SK-N-SH (cell line): ENCODE results near the gene CALCOCO2. TPM values are rescaled to one million over a fixed set of nuclear protein-coding genes. Genes with fewer than 3 reads are reported as not detected.

Experiments
- CTCF ChIA-PET: fragments of 300-600, 350-600 bp; formaldehyde crosslinking; extraction: SDS; loops from one replicate; lab custom pipeline; 2021; lab: Yijun Ruan, JAX
- POLR2A ChIA-PET: fragments of 350-600 bp; sonication (Branson Sonifier 250); formaldehyde crosslinking; extraction: SDS; loops from one replicate; lab custom pipeline; 2020; ENCODE audit warnings: antibody characterized with exemption, inconsistent platforms; lab: Yijun Ruan, JAX
- DNase-seq: peaks from one replicate; pipeline ENCODE4 v3.0.0; 2012
- H2AFZ ChIP-seq: fragments of 200-600 bp; sonication (generic); 2 replicates; pipeline ENCODE4 v1.8.1; 2016; ENCODE audit warnings: antibody characterized with exemption, mild to moderate bottlenecking, low read depth
- H3F3A ChIP-seq: fragments of 200-600 bp; sonication (generic); replicated peaks from 2 replicates; pipeline ENCODE3; 2016; ENCODE audit warnings: antibody characterized with exemption, mild to moderate bottlenecking; ENCODE audit not compliant: insufficient read depth
- H3K27ac ChIP-seq, 2 experiments: fragments of 200-500 bp in 1 of 2; fragments of 200-600 bp in 1 of 2; sonication (Bioruptor generic) in 1 of 2; sonication (generic), shearing (Covaris generic) in 1 of 2; 2 replicates each; pipeline versions ENCODE4 v1.5.1 to v1.6.1; 2014 to 2016; ENCODE audit warnings: low read depth in 2 of 2, inconsistent platforms in 1 of 2, low read length in 1 of 2, mild to moderate bottlenecking in 1 of 2, mixed read lengths in 1 of 2
- H3K27me3 ChIP-seq: fragments of 200-600 bp; sonication (generic), shearing (Covaris generic); 2 replicates; pipeline ENCODE4 v1.6.1; 2016; ENCODE audit warnings: mixed run types; ENCODE audit not compliant: insufficient read depth
- H3K36me3 ChIP-seq, 2 experiments: fragments of 200-500 bp in 1 of 2; fragments of 200-600 bp in 1 of 2; sonication (Bioruptor generic) in 1 of 2; sonication (generic) in 1 of 2; replicated peaks in 1 of 2; 2 replicates each; pipeline versions ENCODE3 to v1.5.1; 2014 to 2016; ENCODE audit warnings: low read length in 1 of 2, mild to moderate bottlenecking in 1 of 2; ENCODE audit not compliant: insufficient read depth in 2 of 2, control insufficient read depth in 1 of 2
- H3K4me1 ChIP-seq, 2 experiments: fragments of 200-500 bp in 1 of 2; fragments of 200-600 bp in 1 of 2; sonication (Bioruptor generic) in 1 of 2; sonication (generic), shearing (Covaris generic) in 1 of 2; 2 replicates each; pipeline versions ENCODE4 v1.5.1 to v1.6.1; 2014 to 2016; ENCODE audit warnings: low read depth in 1 of 2, low read length in 1 of 2, mixed run types in 1 of 2; ENCODE audit not compliant: insufficient read depth in 2 of 2, control insufficient read depth in 1 of 2
- H3K4me2 ChIP-seq: fragments of 200-600 bp; sonication (generic), shearing (Covaris generic); 2 replicates; pipeline ENCODE4 v1.6.1; 2017; ENCODE audit warnings: mixed run types
- H3K4me3 ChIP-seq, 2 experiments: fragments of 200-500 bp in 1 of 2; fragments of 200-600 bp in 1 of 2; sonication (Bioruptor generic) in 1 of 2; sonication (generic), shearing (Covaris generic) in 1 of 2; 2 replicates each; pipeline versions ENCODE4 v1.5.1 to v1.8.1; 2014 to 2016; ENCODE audit warnings: low read depth in 2 of 2, inconsistent platforms in 1 of 2, low read length in 1 of 2, mild to moderate bottlenecking in 1 of 2, mixed read lengths in 1 of 2, moderate library complexity in 1 of 2
- H3K79me2 ChIP-seq: fragments of 200-600 bp; sonication (generic); 2 replicates; pipeline ENCODE4 v1.8.1; 2017; ENCODE audit warnings: mild to moderate bottlenecking; ENCODE audit not compliant: insufficient read depth
- H3K9ac ChIP-seq: fragments of 200-600 bp; sonication (generic); 2 replicates; pipeline ENCODE4 v1.6.1; 2017; ENCODE audit warnings: mixed run types
- H3K9me2 ChIP-seq: fragments of 200-600 bp; sonication (generic); 2 replicates; pipeline ENCODE4 v1.6.1; 2017; ENCODE audit warnings: mixed run types
- H3K9me3 ChIP-seq: fragments of 200-600 bp; sonication (generic); 2 replicates; pipeline ENCODE4 v1.6.1; 2017; ENCODE audit warnings: mixed run types, mild to moderate bottlenecking, moderate library complexity
- H4K20me1 ChIP-seq: fragments of 200-600 bp; sonication (generic); 2 replicates; pipeline ENCODE4 v1.6.1; 2017; ENCODE audit warnings: mild to moderate bottlenecking, mixed run types; ENCODE audit not compliant: insufficient read depth
- CHD2 ChIP-seq: fragments of 150-350 bp; IDR thresholded peaks from 2 replicates; pipeline ENCODE4 v1.6.1; 2018; ENCODE audit warnings: low read length; ENCODE audit not compliant: partially characterized antibody
- EZH2phosphoT487 ChIP-seq: fragments of 200-600 bp; sonication (generic); IDR thresholded peaks from 2 replicates; pipeline ENCODE4 v1.6.1; 2017; ENCODE audit warnings: low read depth, mixed run types, mild to moderate bottlenecking, antibody characterized with exemption, moderate library complexity, borderline replicate concordance
- FOXM1 ChIP-seq: IDR thresholded peaks from 2 replicates; pipeline ENCODE4 v1.4.0; 2012; ENCODE audit warnings: low read depth, mild to moderate bottlenecking
- GABPA ChIP-seq: IDR thresholded peaks from 2 replicates; pipeline ENCODE4 v1.4.0; 2012; ENCODE audit warnings: low read depth, mild to moderate bottlenecking
- MEF2A ChIP-seq: IDR thresholded peaks from 2 replicates; pipeline ENCODE4 v1.4.0; 2012; ENCODE audit warnings: low read depth, borderline replicate concordance
- MXI1 ChIP-seq: IDR thresholded peaks from 2 replicates; pipeline ENCODE4 v1.6.1; 2012; ENCODE audit warnings: mild to moderate bottlenecking, low read depth, low read length, improper control_type of control experiment
- NRF1 ChIP-seq: IDR thresholded peaks from 2 replicates; pipeline ENCODE4 v1.6.1; 2012; ENCODE audit warnings: low read depth, mild to moderate bottlenecking, low read length
- POLR2AphosphoS5 ChIP-seq: IDR thresholded peaks from 2 replicates; pipeline ENCODE4 v1.6.1; 2012; ENCODE audit warnings: low read depth, low read length
- RCOR1 ChIP-seq: fragments of 150-350 bp; IDR thresholded peaks from 2 replicates; pipeline ENCODE4 v1.6.1; 2017; ENCODE audit warnings: antibody characterized with exemption, low read length
- RFX5 ChIP-seq: IDR thresholded peaks from 2 replicates; pipeline ENCODE4 v1.6.1; 2012; ENCODE audit warnings: mild to moderate bottlenecking, improper control_type of control experiment, low read length
- RXRA ChIP-seq: IDR thresholded peaks from 2 replicates; pipeline ENCODE4 v1.4.0; 2012; ENCODE audit warnings: low read depth, mild to moderate bottlenecking, borderline replicate concordance
- TCF12 ChIP-seq: IDR thresholded peaks from 2 replicates; pipeline ENCODE4 v1.4.0; 2012
- WGBS: methylation state at CpG from one replicate; pipeline ENCODE4 v1.1.6; 2017; ENCODE audit warnings: low lambda C conversion rate; 5-methylcytosine and 5-hydroxymethylcytosine counted together
- polyA plus RNA-seq, 3 experiments: library from polyadenylated mRNA; depleted of rRNA; stranded (reverse); fragments of >200 nt; gene quantifications; 2 replicates each; pipeline ENCODE4 v1.2.3, GENCODE V29; 2012
- TF ChIP-seq, protein P1 (sequence below): IDR thresholded peaks from 2 replicates; pipeline ENCODE4; 2012
- TF ChIP-seq, protein P2 (sequence below): fragments of 150-350 bp; IDR thresholded peaks from 2 replicates; pipeline ENCODE4 v1.6.1; 2017; ENCODE audit warnings: antibody characterized with exemption, low read length, low read depth, borderline replicate concordance
- TF ChIP-seq, protein P3 (sequence below): fragments of 150-350 bp; IDR thresholded peaks from 2 replicates; pipeline ENCODE4 v1.6.1; 2016; ENCODE audit warnings: mild to moderate bottlenecking, low read depth, low read length
- TF ChIP-seq, protein P4 (sequence below): IDR thresholded peaks from 2 replicates; pipeline ENCODE4 v1.4.0; 2012; ENCODE audit warnings: low read depth, borderline replicate concordance
- TF ChIP-seq, protein P5 (sequence below): IDR thresholded peaks from 2 replicates; pipeline ENCODE4 v1.6.1; 2012; ENCODE audit warnings: mild to moderate bottlenecking, low read depth, low read length, moderate library complexity
- TF ChIP-seq, protein P6 (sequence below): IDR thresholded peaks from 2 replicates; pipeline ENCODE4 v1.4.0; 2012; ENCODE audit warnings: low read depth

CALCOCO2 gene
- polyA plus RNA-seq, 1 of the 3 experiments (the other 2 are of a cell fraction) = 49.9 TPM

DNA sequence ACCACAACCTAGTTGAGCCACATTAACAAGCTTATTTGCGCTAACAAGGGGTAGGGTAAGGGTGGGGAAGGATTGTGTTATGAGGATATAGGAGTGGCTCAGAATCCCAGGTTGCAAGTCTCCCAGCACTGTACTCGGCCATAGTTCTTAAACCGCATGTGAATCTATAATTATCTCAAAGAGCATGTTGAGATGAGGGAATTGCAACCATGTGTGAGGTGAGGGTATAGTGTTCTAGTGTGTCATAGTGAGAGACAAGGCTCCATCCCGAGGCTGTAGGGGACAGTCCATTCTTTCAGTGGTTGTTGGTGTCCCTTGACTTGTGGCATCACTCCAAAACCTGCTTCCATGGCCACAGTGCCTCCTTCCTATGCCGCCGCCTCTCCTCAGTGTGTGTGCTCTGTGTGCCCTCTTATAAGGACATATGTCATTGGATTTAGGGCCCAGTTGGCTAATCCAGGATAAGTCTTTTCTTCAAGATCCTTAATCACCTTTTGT, 39.0 kb downstream of the CALCOCO2 start:
- Histone ChIP-seq H3K4me2 (no peak overlapping the region), H3K27me3 (no peaks in the 10 kb centered on the region; the same call in 1 of the 2 replicates), H3K9me3 (no peaks in the 10 kb centered on the region), H2AFZ (no peak overlapping the region), H3F3A (peaks cover 4% of the 10 kb centered on the region), H3K27ac (no peak overlapping the region), H3K79me2 (no peaks in the 10 kb centered on the region), H3K9ac (no peak overlapping the region), H3K36me3 (no peaks in the 10 kb centered on the region), H3K4me1 (no peaks in the 10 kb centered on the region; a peak in 1 of 4 replicates), H4K20me1 (no peaks in the 10 kb centered on the region), H3K9me2 (no peaks in the 10 kb centered on the region), H3K4me3 (no peak overlapping the region)
- POLR2A ChIA-PET = no interaction called here
- no peak for TF ChIP-seq CHD2
- no peak for TF ChIP-seq GABPA
- TF ChIP-seq MEF2A = no peak
- no peak for TF ChIP-seq FOXM1
- TF ChIP-seq MXI1 = no peak
- TF ChIP-seq RXRA = no peak
- no peak for TF ChIP-seq RCOR1
- CTCF ChIA-PET = interaction anchor here (0.7 to 32.7 kb wide), 6 partner anchors 8 to 191 kb away, joined by 3 to 1196 read pairs (median 14); partner anchors contain the start of gene TTLL6
- no peak for DNase-seq
- WGBS = 62% methylated on average over 6 of the region's 6 CpGs

DNA sequence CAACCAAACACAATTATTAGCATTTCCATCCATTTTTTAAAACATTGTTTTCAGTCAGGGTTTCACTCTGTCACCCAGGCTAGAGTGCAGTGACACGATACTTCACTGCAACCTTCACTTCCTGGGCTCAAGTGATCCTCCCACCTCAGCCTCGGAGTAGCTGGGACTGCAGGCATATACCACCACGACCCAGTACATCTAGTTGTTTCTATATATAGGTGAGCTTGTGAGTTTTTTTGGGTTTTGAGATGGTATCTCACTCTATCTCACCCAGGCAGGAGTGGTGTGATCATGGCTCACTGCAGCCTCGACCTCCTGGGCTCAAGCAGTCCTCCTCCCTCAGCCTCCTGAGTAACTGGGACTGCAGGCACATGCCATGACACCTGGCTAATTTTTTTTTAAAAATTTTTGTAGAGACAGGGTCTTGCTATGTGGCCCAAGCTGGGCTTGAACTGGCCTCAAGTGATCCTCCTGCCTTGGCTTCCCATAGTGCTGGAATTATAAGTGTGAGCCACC, 40.3 kb downstream of the CALCOCO2 start:
- Histone ChIP-seq H3K27me3 (no peaks in the 10 kb centered on the region; the same call in 1 of the 2 replicates), H3K4me3 (no peak overlapping the region), H2AFZ (no peak overlapping the region), H3F3A (peaks cover 4% of the 10 kb centered on the region), H3K9me3 (no peaks in the 10 kb centered on the region), H3K27ac (no peak overlapping the region), H3K9me2 (no peaks in the 10 kb centered on the region), H3K9ac (no peak overlapping the region), H3K4me2 (no peak overlapping the region), H3K4me1 (no peaks in the 10 kb centered on the region; a peak in 1 of 4 replicates), H4K20me1 (no peaks in the 10 kb centered on the region), H3K36me3 (no peaks in the 10 kb centered on the region), H3K79me2 (no peaks in the 10 kb centered on the region)
- CTCF ChIA-PET = interaction anchor here (0.7 to 32.7 kb wide), 8 partner anchors 7 to 193 kb away, joined by 3 to 1196 read pairs (median 14); partner anchors contain the start of gene TTLL6
- 44% methylated on average over 4 of the region's 4 CpGs for WGBS
- DNase-seq = no peak
- POLR2A ChIA-PET = no interaction called here
- TF ChIP-seq, protein P1, sequence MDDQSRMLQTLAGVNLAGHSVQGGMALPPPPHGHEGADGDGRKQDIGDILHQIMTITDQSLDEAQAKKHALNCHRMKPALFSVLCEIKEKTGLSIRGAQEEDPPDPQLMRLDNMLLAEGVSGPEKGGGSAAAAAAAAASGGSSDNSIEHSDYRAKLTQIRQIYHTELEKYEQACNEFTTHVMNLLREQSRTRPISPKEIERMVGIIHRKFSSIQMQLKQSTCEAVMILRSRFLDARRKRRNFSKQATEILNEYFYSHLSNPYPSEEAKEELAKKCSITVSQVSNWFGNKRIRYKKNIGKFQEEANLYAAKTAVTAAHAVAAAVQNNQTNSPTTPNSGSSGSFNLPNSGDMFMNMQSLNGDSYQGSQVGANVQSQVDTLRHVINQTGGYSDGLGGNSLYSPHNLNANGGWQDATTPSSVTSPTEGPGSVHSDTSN = no peak
- TF ChIP-seq POLR2AphosphoS5 (no peak), MXI1 (no peak), EZH2phosphoT487 (no peak), TCF12 (no peak), NRF1 (no peak), FOXM1 (no peak), MEF2A (no peak), RFX5 (no peak), GABPA (no peak), RCOR1 (no peak), CHD2 (no peak)
- TF ChIP-seq, protein P2, sequence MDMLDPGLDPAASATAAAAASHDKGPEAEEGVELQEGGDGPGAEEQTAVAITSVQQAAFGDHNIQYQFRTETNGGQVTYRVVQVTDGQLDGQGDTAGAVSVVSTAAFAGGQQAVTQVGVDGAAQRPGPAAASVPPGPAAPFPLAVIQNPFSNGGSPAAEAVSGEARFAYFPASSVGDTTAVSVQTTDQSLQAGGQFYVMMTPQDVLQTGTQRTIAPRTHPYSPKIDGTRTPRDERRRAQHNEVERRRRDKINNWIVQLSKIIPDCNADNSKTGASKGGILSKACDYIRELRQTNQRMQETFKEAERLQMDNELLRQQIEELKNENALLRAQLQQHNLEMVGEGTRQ = no peak
- TF ChIP-seq, protein P3, sequence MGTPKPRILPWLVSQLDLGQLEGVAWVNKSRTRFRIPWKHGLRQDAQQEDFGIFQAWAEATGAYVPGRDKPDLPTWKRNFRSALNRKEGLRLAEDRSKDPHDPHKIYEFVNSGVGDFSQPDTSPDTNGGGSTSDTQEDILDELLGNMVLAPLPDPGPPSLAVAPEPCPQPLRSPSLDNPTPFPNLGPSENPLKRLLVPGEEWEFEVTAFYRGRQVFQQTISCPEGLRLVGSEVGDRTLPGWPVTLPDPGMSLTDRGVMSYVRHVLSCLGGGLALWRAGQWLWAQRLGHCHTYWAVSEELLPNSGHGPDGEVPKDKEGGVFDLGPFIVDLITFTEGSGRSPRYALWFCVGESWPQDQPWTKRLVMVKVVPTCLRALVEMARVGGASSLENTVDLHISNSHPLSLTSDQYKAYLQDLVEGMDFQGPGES = no peak
- TF ChIP-seq, protein P4, sequence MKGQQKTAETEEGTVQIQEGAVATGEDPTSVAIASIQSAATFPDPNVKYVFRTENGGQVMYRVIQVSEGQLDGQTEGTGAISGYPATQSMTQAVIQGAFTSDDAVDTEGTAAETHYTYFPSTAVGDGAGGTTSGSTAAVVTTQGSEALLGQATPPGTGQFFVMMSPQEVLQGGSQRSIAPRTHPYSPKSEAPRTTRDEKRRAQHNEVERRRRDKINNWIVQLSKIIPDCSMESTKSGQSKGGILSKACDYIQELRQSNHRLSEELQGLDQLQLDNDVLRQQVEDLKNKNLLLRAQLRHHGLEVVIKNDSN = no peak
- TF ChIP-seq, protein P5, sequence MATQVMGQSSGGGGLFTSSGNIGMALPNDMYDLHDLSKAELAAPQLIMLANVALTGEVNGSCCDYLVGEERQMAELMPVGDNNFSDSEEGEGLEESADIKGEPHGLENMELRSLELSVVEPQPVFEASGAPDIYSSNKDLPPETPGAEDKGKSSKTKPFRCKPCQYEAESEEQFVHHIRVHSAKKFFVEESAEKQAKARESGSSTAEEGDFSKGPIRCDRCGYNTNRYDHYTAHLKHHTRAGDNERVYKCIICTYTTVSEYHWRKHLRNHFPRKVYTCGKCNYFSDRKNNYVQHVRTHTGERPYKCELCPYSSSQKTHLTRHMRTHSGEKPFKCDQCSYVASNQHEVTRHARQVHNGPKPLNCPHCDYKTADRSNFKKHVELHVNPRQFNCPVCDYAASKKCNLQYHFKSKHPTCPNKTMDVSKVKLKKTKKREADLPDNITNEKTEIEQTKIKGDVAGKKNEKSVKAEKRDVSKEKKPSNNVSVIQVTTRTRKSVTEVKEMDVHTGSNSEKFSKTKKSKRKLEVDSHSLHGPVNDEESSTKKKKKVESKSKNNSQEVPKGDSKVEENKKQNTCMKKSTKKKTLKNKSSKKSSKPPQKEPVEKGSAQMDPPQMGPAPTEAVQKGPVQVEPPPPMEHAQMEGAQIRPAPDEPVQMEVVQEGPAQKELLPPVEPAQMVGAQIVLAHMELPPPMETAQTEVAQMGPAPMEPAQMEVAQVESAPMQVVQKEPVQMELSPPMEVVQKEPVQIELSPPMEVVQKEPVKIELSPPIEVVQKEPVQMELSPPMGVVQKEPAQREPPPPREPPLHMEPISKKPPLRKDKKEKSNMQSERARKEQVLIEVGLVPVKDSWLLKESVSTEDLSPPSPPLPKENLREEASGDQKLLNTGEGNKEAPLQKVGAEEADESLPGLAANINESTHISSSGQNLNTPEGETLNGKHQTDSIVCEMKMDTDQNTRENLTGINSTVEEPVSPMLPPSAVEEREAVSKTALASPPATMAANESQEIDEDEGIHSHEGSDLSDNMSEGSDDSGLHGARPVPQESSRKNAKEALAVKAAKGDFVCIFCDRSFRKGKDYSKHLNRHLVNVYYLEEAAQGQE = no peak
- TF ChIP-seq, protein P6, sequence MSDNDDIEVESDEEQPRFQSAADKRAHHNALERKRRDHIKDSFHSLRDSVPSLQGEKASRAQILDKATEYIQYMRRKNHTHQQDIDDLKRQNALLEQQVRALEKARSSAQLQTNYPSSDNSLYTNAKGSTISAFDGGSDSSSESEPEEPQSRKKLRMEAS = no peak
